ENCODE results near the gene ZNF511.

- TF ChIP-seq EZH2 (IDR thresholded peaks at IDR 0.05; ENCODE audit: insufficient read depth, low read length) (no peak), CTCF (IDR thresholded peaks at IDR 0.05; ENCODE audit: insufficient read depth, low read depth, low read length) (no peak)
Measured at GRCh38 chr10:133349160-133349568, 40.5 kb downstream of the ZNF511 start.
